Testis (tissue), 3 donors: Measurements from ENCODE around the gene UHMK1. TPM values are rescaled to one million over a fixed set of nuclear protein-coding genes. Genes with fewer than 3 reads are reported as not detected.

Source experiments
- DNase-seq: peaks from one replicate; pipeline ENCODE4 v3.0.0-alpha.2; 2019
- H3K27ac ChIP-seq, 2 donors: fragments of 200-600 bp; sonication (generic); one replicate each; pipeline ENCODE4 v1.5.1; 2019
- H3K27me3 ChIP-seq: fragments of 200-600 bp; sonication (generic); one replicate; pipeline ENCODE4 v1.5.1; 2019
- H3K36me3 ChIP-seq: fragments of 200-600 bp; sonication (generic); one replicate; pipeline ENCODE4 v1.5.1; 2017; ENCODE audit warnings: low read depth; ENCODE audit errors: missing control alignments
- H3K4me1 ChIP-seq: fragments of 200-600 bp; sonication (generic); one replicate; pipeline ENCODE4 v1.5.1; 2019
- H3K4me3 ChIP-seq, 2 donors: fragments of 200-600 bp; sonication (generic); one replicate each; pipeline ENCODE4 v1.5.1; 2017 to 2019
- H3K9me3 ChIP-seq: fragments of 200-600 bp; sonication (generic); one replicate; pipeline ENCODE4 v1.5.1; 2017
- POLR2A ChIP-seq: fragments of 450-650 bp; IDR thresholded peaks from one replicate; pipeline ENCODE4 v1.6.1; 2017; ENCODE audit warnings: antibody characterized with exemption, mild to moderate bottlenecking, moderate library complexity
- WGBS, 2 donors: methylation state at CpG; one replicate each; pipeline ENCODE4 v1.1.5; 2018; 5-methylcytosine and 5-hydroxymethylcytosine counted together
- intact Hi-C: fragments of 100-400 bp; cut with DNase I; formaldehyde crosslinking; loops from one replicate; pipeline ENCODE4 v1.15.1; 2023; ENCODE audit warnings: low total_unique reads
- polyA plus RNA-seq: library from polyadenylated mRNA; stranded (reverse); fragments of 350-450 nt; fragmentation: Illumina TruSeq; extraction: RNeasy Lipid Tissue Mini Kit (QIAGEN cat#74804); gene quantifications from one replicate; pipeline ENCODE4 v1.2.3, GENCODE V29; 2014; ENCODE audit warnings: low read depth, low replicate concordance; ENCODE audit not compliant: insufficient read depth
- total RNA-seq, 2 donors: library from RNA; depleted of rRNA; stranded (reverse); fragments of >200 nt; gene quantifications; one replicate each; pipeline ENCODE4 v1.2.3, GENCODE V29; 2016
- TF ChIP-seq, protein P1 (sequence below), 3 experiments: fragments of 450-650 bp in 2 of 3; fragments of 200-600 bp in 1 of 3; sonication (generic) in 1 of 3; IDR thresholded peaks; one replicate each; pipeline ENCODE4 v1.5.1; 2016 to 2019; ENCODE audit warnings: antibody characterized with exemption in 3 of 3, mild to moderate bottlenecking in 2 of 3, moderate library complexity in 1 of 3

UHMK1 gene
- total and polyA plus RNA-seq, 3 donors from 2014 or later = 23.2 to 36.9 (median 35.8) TPM

DNA sequence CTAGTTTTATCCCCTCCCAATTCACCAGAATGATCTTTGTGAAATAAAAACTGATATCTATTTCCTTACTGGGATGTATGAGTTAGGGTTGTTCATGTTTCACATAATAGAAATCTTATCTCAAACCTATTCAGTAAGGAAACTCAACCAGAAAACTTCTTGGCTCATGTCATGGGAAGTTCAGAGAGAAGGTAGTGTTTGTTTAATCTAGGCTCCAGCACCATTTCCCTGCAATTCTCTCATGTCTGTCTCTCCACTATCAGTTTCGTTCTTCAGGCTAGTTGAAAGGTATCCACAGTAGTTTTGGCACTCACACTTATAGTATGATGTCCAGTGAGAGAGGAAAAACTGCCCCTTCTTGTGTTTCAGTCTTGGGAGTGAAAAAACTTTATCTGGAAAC, 34.6 kb upstream of the UHMK1 start:
- H3K27ac ChIP-seq = no peak overlapping the region
- intact Hi-C loops = no loop called here
- DNase-seq = no peak
- no peaks in the 10 kb centered on the region for H3K27me3 ChIP-seq
- H3K4me3 ChIP-seq = no peak overlapping the region
- no peaks in the 10 kb centered on the region for H3K9me3 ChIP-seq
- H3K36me3 ChIP-seq = no peaks in the 10 kb centered on the region
- whole genome bisulfite sequencing, 2 donors = 40 to 74% methylated on average over 1 of the region's 1 CpG
- TF ChIP-seq, protein P1, sequence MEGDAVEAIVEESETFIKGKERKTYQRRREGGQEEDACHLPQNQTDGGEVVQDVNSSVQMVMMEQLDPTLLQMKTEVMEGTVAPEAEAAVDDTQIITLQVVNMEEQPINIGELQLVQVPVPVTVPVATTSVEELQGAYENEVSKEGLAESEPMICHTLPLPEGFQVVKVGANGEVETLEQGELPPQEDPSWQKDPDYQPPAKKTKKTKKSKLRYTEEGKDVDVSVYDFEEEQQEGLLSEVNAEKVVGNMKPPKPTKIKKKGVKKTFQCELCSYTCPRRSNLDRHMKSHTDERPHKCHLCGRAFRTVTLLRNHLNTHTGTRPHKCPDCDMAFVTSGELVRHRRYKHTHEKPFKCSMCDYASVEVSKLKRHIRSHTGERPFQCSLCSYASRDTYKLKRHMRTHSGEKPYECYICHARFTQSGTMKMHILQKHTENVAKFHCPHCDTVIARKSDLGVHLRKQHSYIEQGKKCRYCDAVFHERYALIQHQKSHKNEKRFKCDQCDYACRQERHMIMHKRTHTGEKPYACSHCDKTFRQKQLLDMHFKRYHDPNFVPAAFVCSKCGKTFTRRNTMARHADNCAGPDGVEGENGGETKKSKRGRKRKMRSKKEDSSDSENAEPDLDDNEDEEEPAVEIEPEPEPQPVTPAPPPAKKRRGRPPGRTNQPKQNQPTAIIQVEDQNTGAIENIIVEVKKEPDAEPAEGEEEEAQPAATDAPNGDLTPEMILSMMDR (IDR thresholded peaks at IDR 0.05) = no peak
- no peak for TF ChIP-seq POLR2A
- no peaks in the 10 kb centered on the region for H3K4me1 ChIP-seq

DNA sequence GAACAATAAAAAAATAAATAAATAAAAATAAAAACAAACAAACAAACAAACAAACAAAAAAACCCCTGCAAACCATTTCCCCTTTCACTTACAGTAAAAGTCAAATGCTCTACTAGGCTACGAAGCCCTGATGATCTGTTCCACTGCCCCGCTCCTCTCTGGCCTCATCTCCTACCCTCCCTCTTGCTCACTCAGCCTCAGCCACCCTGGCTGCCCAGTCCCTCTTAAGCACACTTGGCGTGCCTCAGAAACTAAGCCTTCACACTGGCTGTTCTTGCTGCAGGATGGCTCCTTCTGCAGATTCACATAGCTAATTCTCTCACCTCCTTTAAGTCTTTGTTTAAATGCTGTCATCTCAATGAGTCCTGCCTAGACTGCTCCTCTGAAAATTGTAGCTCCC, 30.8 kb upstream of the UHMK1 start:
- no peaks in the 10 kb centered on the region for H3K27me3 ChIP-seq
- no peak for DNase-seq
- H3K36me3 ChIP-seq = no peaks in the 10 kb centered on the region
- TF ChIP-seq POLR2A = no peak
- TF ChIP-seq, protein P1 (IDR thresholded peaks at IDR 0.05) = no peak
- no peaks in the 10 kb centered on the region for H3K4me1 ChIP-seq
- 78 to 95% methylated on average over 3 of the region's 3 CpGs for WGBS, 2 donors
- H3K9me3 ChIP-seq = no peaks in the 10 kb centered on the region
- no peak overlapping the region for H3K4me3 ChIP-seq
- no peak overlapping the region for H3K27ac ChIP-seq
- intact Hi-C loops = no loop called here

DNA sequence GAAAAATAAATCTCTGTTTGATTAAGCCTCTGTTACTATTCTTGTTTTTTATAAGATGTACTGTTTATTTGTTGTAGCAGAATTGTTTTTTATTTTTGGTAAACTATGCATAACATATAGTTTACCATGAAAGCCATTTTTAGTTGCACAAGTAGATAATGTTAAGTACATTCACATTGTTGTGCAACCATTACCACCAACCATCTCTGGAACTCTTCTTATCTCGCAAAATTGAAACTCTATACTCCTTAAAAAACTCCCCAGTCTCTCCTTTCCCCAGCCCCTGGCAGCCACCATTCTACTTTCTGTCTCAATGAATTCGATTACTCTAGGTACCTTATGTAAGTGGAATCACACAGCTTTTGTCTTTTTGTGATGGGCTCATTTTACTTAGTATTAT, 27.4 kb upstream of the UHMK1 start:
- TF ChIP-seq, protein P1 (IDR thresholded peaks at IDR 0.05) = no peak
- no peak for TF ChIP-seq POLR2A

DNA sequence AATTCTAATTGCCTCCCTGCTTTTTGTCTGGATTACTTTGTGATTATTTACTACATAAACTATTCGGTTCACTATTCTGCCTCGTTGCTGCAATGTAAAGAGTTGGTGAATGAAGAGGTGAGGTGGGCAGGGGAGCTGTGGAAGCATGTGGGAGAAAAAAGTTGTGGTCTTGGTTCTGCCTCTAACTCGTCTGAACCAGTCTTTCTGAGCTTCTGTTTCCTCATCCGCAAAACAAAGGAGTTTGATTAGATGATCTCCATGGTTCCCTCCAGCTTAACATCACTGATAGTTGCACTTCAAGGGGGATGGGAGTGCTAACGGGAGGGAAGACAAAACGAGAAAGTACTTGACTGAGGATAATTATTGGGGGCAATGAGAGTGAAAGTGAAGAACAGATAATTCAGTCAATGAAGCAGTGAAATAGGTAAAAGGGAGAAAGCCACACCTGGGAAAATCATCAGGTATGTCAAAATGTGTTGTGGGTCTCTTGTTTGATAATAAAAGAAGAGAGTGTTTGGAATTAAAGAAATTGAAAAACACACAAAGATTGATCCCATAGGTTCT, 26.2 kb upstream of the UHMK1 start:
- no peaks in the 10 kb centered on the region for H3K36me3 ChIP-seq
- DNase-seq = no peak
- WGBS, 2 donors = 51 to 59% methylated on average over 6 of the region's 6 CpGs
- H3K4me3 ChIP-seq = no peak overlapping the region
- H3K4me1 ChIP-seq = no peaks in the 10 kb centered on the region
- H3K27me3 ChIP-seq = no peaks in the 10 kb centered on the region
- TF ChIP-seq, protein P1 (IDR thresholded peaks at IDR 0.05) = no peak
- TF ChIP-seq POLR2A = no peak
- no peak overlapping the region for H3K27ac ChIP-seq
- intact Hi-C loops = no loop called here
- no peaks in the 10 kb centered on the region for H3K9me3 ChIP-seq

More for the DNA sequence above, 27.4 kb upstream of the UHMK1 start:
- H3K4me3 ChIP-seq = no peak overlapping the region
- H3K9me3 ChIP-seq = no peaks in the 10 kb centered on the region
- intact Hi-C loops = no loop called here
- 82 to 89% methylated on average over 2 of the region's 2 CpGs for WGBS, 2 donors
- H3K27me3 ChIP-seq = no peaks in the 10 kb centered on the region
- no peak overlapping the region for H3K27ac ChIP-seq
- H3K36me3 ChIP-seq = no peaks in the 10 kb centered on the region
- no peaks in the 10 kb centered on the region for H3K4me1 ChIP-seq
- no peak for DNase-seq

DNA sequence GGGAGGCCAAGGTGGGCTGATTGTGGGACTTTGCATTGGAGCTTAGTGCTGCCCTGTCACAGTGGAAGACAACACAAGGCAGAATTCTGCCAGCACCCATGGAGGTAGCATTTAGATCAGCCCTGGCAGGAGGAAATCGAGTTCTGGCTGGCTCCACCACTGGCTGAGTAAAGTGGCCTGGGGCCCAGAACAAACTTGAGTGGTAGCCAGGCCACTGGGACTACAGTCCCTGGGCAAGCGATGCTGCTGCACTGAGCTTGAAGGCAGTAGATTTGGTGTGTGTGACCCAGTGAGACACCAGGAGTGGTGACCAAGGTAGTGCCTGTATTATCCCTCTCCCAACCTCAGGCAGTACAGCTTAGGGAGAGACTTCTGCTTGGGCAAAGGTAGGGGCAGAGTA, 22.5 kb upstream of the UHMK1 start:
- WGBS, 2 donors = 92% methylated on average over 2 of the region's 2 CpGs

More for the DNA sequence above, 22.5 kb upstream of the UHMK1 start:
- H3K27me3 ChIP-seq = no peaks in the 10 kb centered on the region
- no peak overlapping the region for H3K4me3 ChIP-seq
- DNase-seq = no peak
- TF ChIP-seq, protein P1 (IDR thresholded peaks at IDR 0.05) = no peak
- TF ChIP-seq POLR2A = no peak
- intact Hi-C loops = no loop called here
- H3K4me1 ChIP-seq = no peaks in the 10 kb centered on the region
- no peaks in the 10 kb centered on the region for H3K9me3 ChIP-seq
- H3K36me3 ChIP-seq = no peaks in the 10 kb centered on the region
- H3K27ac ChIP-seq = no peak overlapping the region
